Lower lobe of right lung (tissue), 2 donors: Measurements from ENCODE around the gene AQP5. TPM values are rescaled to one million over a fixed set of nuclear protein-coding genes. Genes with fewer than 3 reads are reported as not detected.
A peak's percentile ranks its signal among the peaks of the same experiment; 100 is the strongest.

Experiments used
- ATAC-seq, 2 donors: fragments of 200-7000 bp; cut with Tn5 transposase; one replicate each; pipeline ENCODE4 v1.9.1; 2020 to 2022; ENCODE audit warnings: mild to moderate bottlenecking in 2 of 2, moderate library complexity in 2 of 2
- DNase-seq: peaks from one replicate; pipeline ENCODE4 v3.0.0-alpha.2; 2020
- H3K27ac ChIP-seq: fragments of 200-600 bp; one replicate; pipeline ENCODE4 v1.8.0; 2022
- H3K27me3 ChIP-seq: fragments of 200-600 bp; one replicate; pipeline ENCODE4 v1.8.0; 2022; ENCODE audit warnings: low read depth
- H3K36me3 ChIP-seq: fragments of 200-600 bp; one replicate; pipeline ENCODE4 v1.8.0; 2022; ENCODE audit warnings: mild to moderate bottlenecking
- H3K4me1 ChIP-seq: fragments of 200-600 bp; one replicate; pipeline ENCODE4 v1.8.0; 2022
- H3K4me3 ChIP-seq: fragments of 200-600 bp; one replicate; pipeline ENCODE4 v1.8.0; 2022; ENCODE audit warnings: mild to moderate bottlenecking
- H3K9me3 ChIP-seq: fragments of 200-600 bp; one replicate; pipeline ENCODE4 v1.8.0; 2022
- CTCF ChIP-seq: fragments of 200-600 bp; IDR thresholded peaks from one replicate; pipeline ENCODE4 v1.8.0; 2022; ENCODE audit warnings: antibody characterized with exemption, mild to moderate bottlenecking
- intact Hi-C: fragments of 100-400 bp; cut with DNase I; formaldehyde crosslinking; loops from one replicate; pipeline ENCODE4 v1.11.0; 2022
- total RNA-seq: library from RNA; stranded (reverse); fragmentation: NEBNext Ultra II Directional; extraction: Animal tissue kit (Norgen Biotek cat#: 25700); gene quantifications from one replicate; pipeline ENCODE4 v1.2.1, GENCODE V29; 2021
- donor health status: DM: no; HTN: yes; CAD: no; lungs with severe emphysema.

The AQP5 gene
- total RNA-seq, 1 donor from 2014 or later = 6.4 TPM

- intact Hi-C loops = no loop called here
- TF ChIP-seq CTCF = no peak
- Histone ChIP-seq H3K4me1 (no peaks in the 10 kb centered on the region), H3K9me3 (no peaks in the 10 kb centered on the region), H3K27me3 (no peaks in the 10 kb centered on the region), H3K36me3 (peaks cover 32% of the 10 kb centered on the region), H3K27ac (no peak overlapping the region), H3K4me3 (no peak overlapping the region)
- DNase-seq (no peak), ATAC-seq (no peak)
These were observed 41.9 kb downstream of the AQP5 start for GRCh38 chr12:50003595-50003994.

GRCh38 chr12:50004696-50005095 lies 43.0 kb downstream of the AQP5 start:
- Histone ChIP-seq H3K9me3 (no peaks in the 10 kb centered on the region), H3K27me3 (no peaks in the 10 kb centered on the region), H3K4me1 (no peaks in the 10 kb centered on the region), H3K36me3 (peaks cover 24% of the 10 kb centered on the region), H3K27ac (peak overlapping the region; percentile 24), H3K4me3 (no peak overlapping the region)
- intact Hi-C loops = no loop called here
- TF ChIP-seq CTCF = no peak
- DNase-seq = no peak
- peak; percentile 61 to 75 for ATAC-seq

GRCh38 chr12:50005175-50005574 lies 43.5 kb downstream of the AQP5 start:
- Histone ChIP-seq H3K9me3 (no peaks in the 10 kb centered on the region), H3K27ac (no peak overlapping the region), H3K4me3 (no peak overlapping the region), H3K36me3 (peaks cover 24% of the 10 kb centered on the region), H3K4me1 (no peaks in the 10 kb centered on the region), H3K27me3 (no peaks in the 10 kb centered on the region)
- ATAC-seq = no peak
- DNase-seq = no peak
- intact Hi-C loops = no loop called here
- no peak for TF ChIP-seq CTCF

- no peak for DNase-seq
- H3K27me3 ChIP-seq = no peaks in the 10 kb centered on the region
- intact Hi-C loops = no loop called here
- H3K4me1 ChIP-seq = no peaks in the 10 kb centered on the region
- H3K4me3 ChIP-seq = no peak overlapping the region
- H3K36me3 ChIP-seq = peaks cover 13% of the 10 kb centered on the region
- H3K9me3 ChIP-seq = no peaks in the 10 kb centered on the region
- no peak overlapping the region for H3K27ac ChIP-seq
- ATAC-seq = no peak
- TF ChIP-seq CTCF = no peak
These were observed 44.6 kb downstream of the AQP5 start for GRCh38 chr12:50006280-50006679.

- intact Hi-C loops = no loop called here
- no peaks in the 10 kb centered on the region for H3K27me3 ChIP-seq
- no peaks in the 10 kb centered on the region for H3K9me3 ChIP-seq
- H3K4me1 ChIP-seq = no peaks in the 10 kb centered on the region
- no peak for TF ChIP-seq CTCF
- no peak overlapping the region for H3K4me3 ChIP-seq
- peaks cover 8% of the 10 kb centered on the region for H3K36me3 ChIP-seq
- no peak for ATAC-seq
- H3K27ac ChIP-seq = no peak overlapping the region
- no peak for DNase-seq
These were observed 45.2 kb downstream of the AQP5 start for GRCh38 chr12:50006754-50007442.
